ENCODE results near the gene STX18.

The STX18 gene

DNA sequence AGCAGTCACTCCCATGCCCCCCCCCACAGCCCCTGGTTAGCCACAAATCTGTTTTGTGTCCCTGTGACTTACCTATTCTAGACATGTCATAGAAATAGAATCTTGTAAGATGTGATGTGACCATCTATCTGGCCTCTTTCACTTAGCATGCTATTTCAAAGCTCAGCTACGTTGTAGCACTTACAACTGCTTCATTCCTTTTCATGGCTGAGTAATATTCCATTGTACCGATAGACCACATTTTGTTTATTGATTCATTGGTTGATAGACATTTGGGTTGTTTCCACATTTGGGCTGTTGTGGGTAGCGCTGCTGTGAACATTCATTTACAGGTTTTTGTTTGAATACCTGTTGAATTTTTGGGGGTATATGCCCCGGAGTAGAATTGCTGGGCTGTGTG is 143.4 kb downstream of the STX18 start:
- TF ChIP-seq EZH2 (optimal IDR thresholded peaks at IDR 0.05; ENCODE audit: low read depth, low read length): no peak
- no peak for TF ChIP-seq EZH2phosphoT487 (IDR thresholded peaks at IDR 0.05; ENCODE audit: low read length)
- no peak for DNase-seq
- H3K36me3 ChIP-seq (replicated peaks; ENCODE audit: insufficient read depth, low read length): no peaks in the 10 kb centered on the region
- no peak overlapping the region for H3K27ac ChIP-seq (ENCODE audit: low read length)
- no peak overlapping the region for H3K9ac ChIP-seq (ENCODE audit: low read length)
- no peak overlapping the region for H2AFZ ChIP-seq (ENCODE audit: low read length)
- peaks cover 16% of the 10 kb centered on the region for H3K27me3 ChIP-seq (replicated peaks; ENCODE audit: insufficient read depth, low read length)
- no peak overlapping the region for H3K4me3 ChIP-seq (ENCODE audit: low read length)
- H3K9me2 ChIP-seq (replicated peaks; ENCODE audit: insufficient read depth, low read length): no peaks in the 10 kb centered on the region
- H3K4me1 ChIP-seq (ENCODE audit: low read length): no peaks in the 10 kb centered on the region
- no peaks in the 10 kb centered on the region for H3F3A ChIP-seq (ENCODE audit: insufficient read depth, low read length)
- H4K20me1 ChIP-seq (ENCODE audit: insufficient read depth, low read length): no peaks in the 10 kb centered on the region
- no peak overlapping the region for H3K4me2 ChIP-seq (ENCODE audit: low read depth, low read length)
- H3K79me2 ChIP-seq (ENCODE audit: low read length): no peaks in the 10 kb centered on the region
- no peaks in the 10 kb centered on the region for H3K9me3 ChIP-seq (replicated peaks; ENCODE audit: insufficient read depth, low read length)

DNA sequence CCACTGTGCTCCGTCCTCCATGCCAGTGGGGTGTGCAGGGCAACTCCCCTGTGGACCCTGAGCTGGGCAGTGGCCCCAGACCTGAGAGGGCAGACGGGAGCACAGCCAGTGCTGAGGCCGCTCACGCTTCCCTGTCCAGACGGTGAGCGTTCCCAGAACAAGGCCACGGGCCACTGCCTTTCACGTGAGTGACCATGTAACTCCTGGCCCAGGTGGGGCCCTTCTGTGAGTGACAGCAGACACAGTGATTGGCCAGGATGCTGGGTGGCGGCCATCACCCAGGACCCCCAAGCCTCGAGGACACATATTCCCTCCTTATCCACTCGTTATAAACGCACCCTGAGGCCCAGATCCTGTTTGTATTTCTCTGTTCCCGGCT is 144.4 kb downstream of the STX18 start:
- no peaks in the 10 kb centered on the region for H3K4me1 ChIP-seq (ENCODE audit: low read length)
- H4K20me1 ChIP-seq (ENCODE audit: insufficient read depth, low read length): no peaks in the 10 kb centered on the region
- H3K9me2 ChIP-seq (replicated peaks; ENCODE audit: insufficient read depth, low read length): no peaks in the 10 kb centered on the region
- H3K79me2 ChIP-seq (ENCODE audit: low read length): no peaks in the 10 kb centered on the region
- H3F3A ChIP-seq (ENCODE audit: insufficient read depth, low read length): no peaks in the 10 kb centered on the region
- H3K9me3 ChIP-seq (replicated peaks; ENCODE audit: insufficient read depth, low read length): no peaks in the 10 kb centered on the region
- TF ChIP-seq EZH2 (optimal IDR thresholded peaks at IDR 0.05; ENCODE audit: low read depth, low read length) (no peak), EZH2phosphoT487 (IDR thresholded peaks at IDR 0.05; ENCODE audit: low read length) (no peak)
- TF ChIP-seq, protein P1, sequence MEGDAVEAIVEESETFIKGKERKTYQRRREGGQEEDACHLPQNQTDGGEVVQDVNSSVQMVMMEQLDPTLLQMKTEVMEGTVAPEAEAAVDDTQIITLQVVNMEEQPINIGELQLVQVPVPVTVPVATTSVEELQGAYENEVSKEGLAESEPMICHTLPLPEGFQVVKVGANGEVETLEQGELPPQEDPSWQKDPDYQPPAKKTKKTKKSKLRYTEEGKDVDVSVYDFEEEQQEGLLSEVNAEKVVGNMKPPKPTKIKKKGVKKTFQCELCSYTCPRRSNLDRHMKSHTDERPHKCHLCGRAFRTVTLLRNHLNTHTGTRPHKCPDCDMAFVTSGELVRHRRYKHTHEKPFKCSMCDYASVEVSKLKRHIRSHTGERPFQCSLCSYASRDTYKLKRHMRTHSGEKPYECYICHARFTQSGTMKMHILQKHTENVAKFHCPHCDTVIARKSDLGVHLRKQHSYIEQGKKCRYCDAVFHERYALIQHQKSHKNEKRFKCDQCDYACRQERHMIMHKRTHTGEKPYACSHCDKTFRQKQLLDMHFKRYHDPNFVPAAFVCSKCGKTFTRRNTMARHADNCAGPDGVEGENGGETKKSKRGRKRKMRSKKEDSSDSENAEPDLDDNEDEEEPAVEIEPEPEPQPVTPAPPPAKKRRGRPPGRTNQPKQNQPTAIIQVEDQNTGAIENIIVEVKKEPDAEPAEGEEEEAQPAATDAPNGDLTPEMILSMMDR (IDR thresholded peaks at IDR 0.05; ENCODE audit: low read length): no peak
- no peaks in the 10 kb centered on the region for H3K36me3 ChIP-seq (replicated peaks; ENCODE audit: insufficient read depth, low read length)
- peaks cover 16% of the 10 kb centered on the region for H3K27me3 ChIP-seq (replicated peaks; ENCODE audit: insufficient read depth, low read length)
- no peak overlapping the region for H3K4me3 ChIP-seq (ENCODE audit: low read length)
- H3K9ac ChIP-seq (ENCODE audit: low read length): no peak overlapping the region
- no peak for DNase-seq
- no peak overlapping the region for H3K4me2 ChIP-seq (ENCODE audit: low read depth, low read length)
- H2AFZ ChIP-seq (ENCODE audit: low read length): no peak overlapping the region
- H3K27ac ChIP-seq (ENCODE audit: low read length): no peak overlapping the region

DNA sequence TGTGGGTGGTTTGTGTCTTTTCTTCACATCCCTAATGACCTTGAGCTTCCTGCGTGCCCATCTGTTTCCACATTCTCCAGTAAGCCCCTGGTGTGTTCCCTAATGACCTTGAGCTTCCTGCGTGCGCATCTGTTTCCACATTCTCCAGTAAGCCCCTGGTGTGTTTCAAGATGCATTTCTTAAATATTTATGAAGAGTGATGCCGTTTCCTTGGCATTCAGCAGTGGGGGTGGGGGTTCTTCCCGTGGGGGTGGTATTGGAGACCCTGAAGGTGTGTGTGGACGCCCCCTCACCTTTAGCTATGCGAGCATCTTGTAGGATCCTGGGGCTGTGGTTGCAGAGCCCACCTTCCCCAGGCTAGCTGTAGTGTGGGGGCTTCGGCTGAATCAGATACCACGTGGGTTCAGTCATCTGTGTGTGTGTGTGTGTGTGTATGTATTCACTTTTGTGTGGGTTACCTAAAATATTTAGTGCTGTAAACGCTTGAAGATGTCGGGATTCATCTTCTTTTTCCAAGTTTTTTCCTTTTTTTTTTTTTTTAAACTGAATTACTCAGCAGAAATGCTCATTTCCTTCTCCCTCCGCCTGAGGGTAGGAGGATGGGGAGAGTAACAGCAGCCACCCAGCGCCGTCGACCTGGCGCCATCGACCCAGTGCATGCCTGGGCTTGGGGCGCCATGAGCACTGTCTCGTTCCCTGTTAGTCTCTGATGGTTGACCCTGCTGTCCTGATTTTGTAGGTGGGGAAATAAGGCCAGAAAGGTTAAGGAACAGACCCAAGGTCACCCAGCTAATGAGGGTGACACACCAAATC is 145.0 kb downstream of the STX18 start:
- TF ChIP-seq, protein P1 (IDR thresholded peaks at IDR 0.05; ENCODE audit: low read length): no peak
- no peak for TF ChIP-seq EZH2phosphoT487 (IDR thresholded peaks at IDR 0.05; ENCODE audit: low read length)
- TF ChIP-seq EZH2 (optimal IDR thresholded peaks at IDR 0.05; ENCODE audit: low read depth, low read length): no peak
- no peak for DNase-seq
- no peaks in the 10 kb centered on the region for H3K79me2 ChIP-seq (ENCODE audit: low read length)
- H3K4me3 ChIP-seq (ENCODE audit: low read length): no peak overlapping the region
- H4K20me1 ChIP-seq (ENCODE audit: insufficient read depth, low read length): no peaks in the 10 kb centered on the region
- no peaks in the 10 kb centered on the region for H3K36me3 ChIP-seq (replicated peaks; ENCODE audit: insufficient read depth, low read length)
- no peak overlapping the region for H2AFZ ChIP-seq (ENCODE audit: low read length)
- H3K4me2 ChIP-seq (ENCODE audit: low read depth, low read length): no peak overlapping the region
- H3K27me3 ChIP-seq (replicated peaks; ENCODE audit: insufficient read depth, low read length): peaks cover 16% of the 10 kb centered on the region
- no peaks in the 10 kb centered on the region for H3K9me2 ChIP-seq (replicated peaks; ENCODE audit: insufficient read depth, low read length)
- no peak overlapping the region for H3K27ac ChIP-seq (ENCODE audit: low read length)
- no peaks in the 10 kb centered on the region for H3F3A ChIP-seq (ENCODE audit: insufficient read depth, low read length)
- no peaks in the 10 kb centered on the region for H3K4me1 ChIP-seq (ENCODE audit: low read length)
- no peaks in the 10 kb centered on the region for H3K9me3 ChIP-seq (replicated peaks; ENCODE audit: insufficient read depth, low read length)
- no peak overlapping the region for H3K9ac ChIP-seq (ENCODE audit: low read length)
